ENCODE data around the gene ATP6V0D1.
"Not testable (repeated sequence)": the region's sequence is repeated elsewhere in the genome, so short reads cannot be mapped to it uniquely, and the experiment has no call there.

The ATP6V0D1 gene

DNA sequence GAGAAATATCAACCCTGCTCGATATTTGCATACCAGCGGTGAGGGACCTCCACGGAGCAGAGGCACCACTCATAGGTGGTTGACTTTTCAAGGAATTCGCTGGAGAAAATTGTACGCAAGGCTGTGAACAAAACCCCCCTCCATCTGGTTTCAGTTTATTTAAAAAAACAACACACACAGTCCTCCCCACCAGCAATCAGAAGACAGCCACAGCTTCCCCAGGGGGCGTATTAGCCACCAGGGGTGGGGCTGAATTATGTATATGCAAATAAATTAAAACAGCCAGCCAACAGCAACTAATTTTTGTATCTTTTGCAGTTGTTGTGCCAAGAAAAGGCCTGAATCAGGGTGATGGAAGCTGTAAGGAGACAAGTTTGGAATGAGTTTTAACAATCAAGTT lies 55.9 kb downstream of the ATP6V0D1 start:
- DNase-seq: no peak

GRCh38 chr16:67424261-67424615 lies 56.7 kb downstream of the ATP6V0D1 start:
- DNase-seq: no peak

GRCh38 chr16:67423611-67424260 lies 57.2 kb downstream of the ATP6V0D1 start:
- no peak for DNase-seq

DNA sequence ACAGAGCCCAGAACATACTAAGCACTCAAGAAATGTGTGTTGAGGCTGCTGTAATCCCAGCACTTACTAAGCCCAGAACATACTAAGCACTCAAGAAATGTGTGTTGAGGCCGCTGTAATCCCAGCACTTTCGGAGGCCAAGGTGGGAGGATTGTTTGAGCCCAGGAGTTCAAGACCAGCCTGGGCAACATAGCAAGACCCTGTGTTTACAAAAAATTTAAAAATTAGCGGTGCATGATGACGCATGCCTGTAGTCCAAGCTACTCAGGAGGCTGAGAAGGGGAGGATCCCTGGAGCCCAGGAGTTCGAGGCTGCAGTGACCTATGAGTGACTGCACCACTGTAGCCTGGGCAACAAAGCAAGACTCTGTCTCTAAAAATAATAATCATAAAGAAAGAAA lies 57.9 kb downstream of the ATP6V0D1 start:
- DNase-seq: no peak

GRCh38 chr16:67421030-67421429 lies 59.9 kb downstream of the ATP6V0D1 start:
- no peak for DNase-seq

DNA sequence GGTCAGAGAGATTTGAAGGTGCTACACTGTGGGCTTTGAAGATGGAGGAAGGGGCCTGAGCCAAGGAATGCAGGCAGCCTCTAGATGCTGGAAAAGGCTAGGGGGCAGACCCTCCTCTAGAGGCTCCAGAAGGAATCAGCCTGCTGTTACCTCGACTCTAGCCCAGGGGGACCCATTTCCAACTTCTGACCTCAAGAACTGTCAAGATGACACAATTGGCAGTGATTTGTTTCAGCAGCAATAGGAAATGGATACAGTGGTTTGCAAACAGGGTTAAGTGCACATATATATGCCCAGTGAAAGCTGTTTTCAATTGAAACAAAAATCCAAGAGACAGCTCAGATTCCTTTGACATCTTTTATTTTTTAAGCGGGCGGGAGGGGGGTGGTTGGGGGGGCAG lies 61.0 kb downstream of the ATP6V0D1 start:
- no peak for DNase-seq

GRCh38 chr16:67419502-67419901 lies 61.5 kb downstream of the ATP6V0D1 start:
- no peak for DNase-seq

- DNase-seq: no peak
Measured at GRCh38 chr16:67417333-67418061, 63.5 kb downstream of the ATP6V0D1 start.

GRCh38 chr16:67415872-67416793 lies 64.8 kb downstream of the ATP6V0D1 start, which contains the start of gene ZDHHC1:
Gene ZDHHC1, minus strand, starts transcription at chr16:67416477. Its CDS starts 8,702 bp downstream, at chr16:67407775.
- no peak for DNase-seq

DNA sequence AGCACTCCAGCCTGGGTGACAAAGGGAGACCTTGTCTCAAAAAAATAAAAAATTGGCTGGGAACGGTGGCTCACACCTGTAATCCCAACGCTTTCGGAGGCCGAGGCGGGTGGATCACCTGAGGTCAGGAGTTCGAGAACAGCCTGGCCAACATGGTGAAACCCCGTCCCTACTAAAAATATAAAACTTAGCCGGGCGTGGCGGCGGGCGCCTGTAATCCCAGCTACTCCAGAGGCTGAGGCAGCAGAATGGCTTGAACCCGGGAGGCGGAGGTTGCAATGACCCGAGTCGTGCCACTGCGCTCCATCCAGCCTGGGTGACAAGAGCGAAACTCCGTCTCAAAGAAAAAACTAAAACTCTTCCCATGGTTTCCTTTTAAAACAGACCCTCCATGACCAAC lies 65.5 kb downstream of the ATP6V0D1 start:
- DNase-seq: not testable (repeated sequence)

- DNase-seq: no peak
Measured at GRCh38 chr16:67413978-67414911, 66.7 kb downstream of the ATP6V0D1 start.

GRCh38 chr16:67412294-67412693 lies 68.7 kb downstream of the ATP6V0D1 start:
- no peak for DNase-seq

DNA sequence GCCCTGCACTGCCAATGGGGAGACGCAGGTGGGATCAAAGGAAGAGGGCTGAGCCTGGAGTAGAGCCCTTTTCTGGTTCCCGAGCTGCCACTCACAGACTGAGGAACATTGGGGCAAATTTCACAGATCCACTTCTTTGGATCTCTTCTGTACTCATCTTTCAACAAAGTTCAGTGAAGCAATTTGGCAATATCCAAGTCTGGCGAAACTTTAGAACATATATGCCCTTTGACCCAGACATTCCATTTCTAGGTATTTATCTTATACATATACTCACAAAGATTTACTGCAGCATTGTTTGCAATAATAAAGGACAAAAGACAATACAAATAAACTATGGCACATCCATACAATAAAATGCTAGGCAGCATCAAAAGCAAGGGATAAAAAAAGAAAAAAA lies 69.6 kb downstream of the ATP6V0D1 start:
- DNase-seq: no peak

DNA sequence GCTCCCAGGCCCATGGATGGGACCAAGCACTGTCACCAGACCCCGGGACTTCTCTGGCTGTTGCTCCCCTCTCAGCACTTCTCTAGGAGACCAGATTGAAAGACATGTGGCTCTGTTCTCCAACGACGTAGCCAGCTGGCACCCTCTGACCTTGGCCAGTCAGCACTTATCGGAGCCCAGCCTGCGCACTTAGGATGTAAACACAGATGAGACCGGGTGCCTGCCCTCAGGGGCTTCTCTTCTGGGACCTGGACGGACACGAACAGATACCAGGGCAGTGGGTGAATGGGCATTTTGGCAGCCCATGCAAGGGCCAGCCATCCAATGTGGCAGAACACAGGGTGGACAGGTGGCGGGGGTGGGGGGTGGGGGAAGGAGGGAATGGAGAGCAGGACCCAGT lies 71.3 kb downstream of the ATP6V0D1 start:
- DNase-seq: no peak

GRCh38 chr16:67407788-67408452 lies 73.0 kb downstream of the ATP6V0D1 start:
- DNase-seq: no peak

DNA sequence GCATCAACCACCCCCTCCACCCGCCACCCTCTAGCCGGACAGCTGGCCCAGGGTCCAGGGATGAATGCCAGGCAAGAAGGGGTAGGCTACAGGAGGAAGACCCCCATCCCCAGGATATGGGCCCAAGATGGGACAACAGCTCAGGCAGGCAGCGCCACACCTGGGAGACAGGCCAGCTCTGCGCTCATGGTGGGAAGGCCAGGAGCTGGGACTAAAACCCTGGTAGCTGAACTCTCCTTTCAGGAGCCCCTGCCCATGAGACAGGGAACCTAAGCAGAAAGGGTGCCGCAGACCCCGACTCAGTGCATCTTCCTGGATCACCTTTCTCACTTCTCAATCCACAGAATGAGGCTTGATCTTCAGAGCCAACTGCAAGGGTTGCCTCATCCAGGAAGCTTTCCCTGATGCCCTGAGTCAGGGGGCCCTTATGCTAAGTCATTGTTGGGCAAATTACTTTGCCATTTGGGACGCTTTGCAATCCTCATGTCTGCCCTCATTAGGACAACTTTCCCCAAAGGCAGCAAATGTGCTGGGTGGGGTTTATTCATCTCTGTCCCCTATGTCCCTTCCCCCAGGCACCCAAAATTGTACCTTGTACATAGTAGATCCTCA lies 73.7 kb downstream of the ATP6V0D1 start:
- DNase-seq: no peak

DNA sequence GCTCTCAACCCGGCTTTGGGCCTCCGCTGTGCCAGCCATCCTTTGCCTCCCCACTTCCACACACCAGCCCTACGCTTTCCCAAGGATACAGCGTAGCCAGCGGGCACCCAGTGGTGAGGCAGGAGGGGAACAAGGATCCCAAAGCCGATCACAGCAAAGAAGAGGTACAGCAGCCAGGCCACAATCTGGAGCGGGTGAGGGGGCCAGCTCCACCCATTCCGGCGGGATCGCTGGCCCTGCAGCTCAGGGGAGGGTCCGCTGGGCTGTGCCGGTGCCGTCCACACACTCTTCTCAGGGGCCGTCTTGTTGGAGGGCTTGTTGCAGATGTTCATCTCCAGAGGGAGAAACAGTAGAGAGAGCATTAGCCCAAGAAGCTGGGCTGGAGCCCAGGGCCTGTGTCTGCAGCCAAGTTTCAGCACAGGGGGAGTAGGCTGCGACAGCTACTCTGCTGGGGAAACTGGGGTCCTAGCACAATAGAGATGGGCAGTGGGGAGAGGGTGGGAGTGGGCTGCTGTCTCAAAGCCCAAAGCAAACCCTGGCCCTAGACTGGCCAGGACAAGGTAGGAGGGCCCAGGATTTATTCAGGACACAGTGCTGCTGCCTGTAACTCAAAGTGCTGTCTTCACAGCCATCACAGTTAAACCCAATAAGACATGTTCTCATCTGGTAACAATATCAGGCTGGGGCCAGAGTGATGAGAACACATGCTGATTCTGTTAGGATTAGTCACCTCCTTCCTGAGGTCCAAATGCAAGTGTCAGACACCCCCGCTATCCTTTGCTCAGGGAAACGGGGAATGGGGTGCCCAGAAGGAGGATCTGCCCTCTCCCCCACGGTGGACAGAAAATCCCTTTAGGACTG lies 74.6 kb downstream of the ATP6V0D1 start:
- DNase-seq: no peak

DNA sequence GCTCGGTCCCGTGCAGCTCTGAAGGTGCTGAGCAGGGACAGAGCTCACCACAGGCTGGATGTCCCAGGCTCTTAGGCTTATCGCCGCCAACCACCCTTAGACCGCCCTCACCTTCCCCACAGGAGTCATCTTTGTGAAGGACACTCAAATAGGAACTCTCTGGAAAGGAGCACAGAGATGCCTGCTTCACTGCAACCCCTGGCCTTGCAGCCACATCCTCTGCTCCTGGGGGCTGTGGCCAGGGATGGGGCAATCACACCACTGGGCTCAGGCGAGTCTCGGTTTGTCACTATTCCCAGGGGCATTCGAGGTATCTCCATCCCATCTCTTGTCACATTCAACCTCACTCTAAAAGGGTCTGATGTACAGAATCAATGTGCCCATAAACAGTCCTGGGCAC lies 75.6 kb downstream of the ATP6V0D1 start:
- no peak for DNase-seq

DNA sequence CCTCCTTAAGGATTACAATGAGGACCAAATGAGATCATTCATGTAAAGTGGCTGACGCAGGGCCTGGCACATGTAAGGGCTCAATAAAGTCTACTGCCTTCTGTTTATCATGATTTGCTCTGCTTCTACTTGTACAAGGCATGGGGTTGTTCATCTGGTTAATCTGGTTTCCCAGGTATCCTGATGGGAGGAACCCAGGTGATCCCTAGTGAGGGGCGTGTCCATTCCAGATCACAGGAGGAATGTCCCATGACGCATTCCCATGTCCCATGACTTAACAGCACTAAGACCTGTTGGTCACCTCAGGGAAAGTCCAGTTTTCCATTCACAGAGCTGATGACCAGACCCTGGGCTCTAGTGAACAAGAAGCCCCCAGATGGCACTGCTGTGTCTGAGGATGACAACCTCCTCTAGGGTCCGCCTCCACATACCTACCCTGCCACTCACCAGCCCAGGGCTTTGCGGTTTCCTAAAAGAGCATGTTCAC lies 76.2 kb downstream of the ATP6V0D1 start:
- no peak for DNase-seq

- DNase-seq: no peak
Measured at GRCh38 chr16:67403976-67404555, 76.9 kb downstream of the ATP6V0D1 start.

Data from kidney glomerular epithelial cell (primary cell).